CD4-positive, alpha-beta T cell treated with Interleukin-12 subunit alpha and Interleukin-12 subunit beta, for 1 hour (primary cell): Measurements from ENCODE around the gene PLD4.

Source experiments
- DNase-seq: peaks from one replicate; pipeline ENCODE4 v3.0.0-alpha.2; 2020

The PLD4 gene

DNA sequence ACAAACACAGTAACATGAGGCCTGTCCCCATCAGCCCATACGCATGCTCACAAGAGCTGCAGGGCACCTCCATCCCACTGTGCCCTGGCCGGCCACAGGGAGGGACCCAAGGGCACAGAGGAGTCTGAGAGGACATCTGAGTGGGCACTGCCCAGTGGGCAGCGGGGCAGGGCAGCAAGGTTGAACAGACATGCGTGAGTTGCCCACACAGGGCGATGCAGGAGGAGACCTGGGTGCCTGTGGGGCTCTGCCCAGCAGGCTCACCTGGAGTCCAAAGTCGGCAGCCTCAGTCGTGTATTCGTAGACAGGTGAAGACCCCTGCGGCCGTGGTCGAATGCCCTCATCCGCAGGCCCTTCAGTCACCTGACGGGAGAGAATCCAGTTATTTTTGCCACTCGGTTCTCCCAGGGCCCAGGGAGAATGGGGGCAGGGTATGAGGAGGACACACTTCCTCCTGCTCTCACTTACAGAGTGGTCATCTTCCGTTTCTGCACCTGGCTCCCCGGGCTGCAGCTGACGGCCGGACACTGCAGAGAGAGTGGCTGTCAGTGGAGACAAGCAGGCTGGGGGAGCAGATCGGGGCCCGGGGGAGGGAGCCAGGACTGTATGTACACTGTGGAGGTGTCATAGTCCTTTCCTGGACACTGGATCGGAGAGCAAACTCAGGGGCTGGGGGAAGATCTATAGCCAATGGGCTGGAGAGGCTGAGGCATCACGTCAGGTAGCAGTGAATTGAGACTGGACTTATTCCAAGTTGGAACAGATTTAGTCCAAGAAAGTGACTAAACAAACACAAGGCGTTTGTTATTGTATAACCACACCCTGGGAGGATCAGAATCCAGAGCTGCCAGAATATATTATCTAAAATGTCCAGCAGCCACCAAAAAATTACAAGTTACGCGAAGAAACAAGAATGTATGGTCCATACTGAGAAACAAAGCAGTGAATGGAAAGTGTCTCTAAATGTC, 32.8 kb downstream of the PLD4 start:
- no peak for DNase-seq

DNA sequence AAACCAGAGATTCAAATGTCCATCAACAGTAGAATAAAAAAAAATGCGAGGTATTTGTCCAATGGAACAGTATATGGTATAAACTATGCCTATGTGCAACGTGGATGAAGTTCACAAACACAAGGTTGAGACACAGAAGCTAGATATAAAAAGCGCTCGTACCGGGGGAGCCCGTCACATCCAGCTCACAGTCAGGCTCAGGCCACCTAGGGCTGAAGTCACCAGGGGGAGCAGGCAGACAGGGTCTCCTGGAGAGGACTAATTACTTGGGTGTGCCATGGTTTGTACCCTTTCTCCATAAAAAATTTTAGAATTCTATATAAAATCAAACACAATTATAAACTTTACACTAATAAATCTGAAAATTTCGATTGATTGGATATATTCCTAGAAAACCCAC, 39.9 kb downstream of the PLD4 start:
- DNase-seq, result no peak

DNA sequence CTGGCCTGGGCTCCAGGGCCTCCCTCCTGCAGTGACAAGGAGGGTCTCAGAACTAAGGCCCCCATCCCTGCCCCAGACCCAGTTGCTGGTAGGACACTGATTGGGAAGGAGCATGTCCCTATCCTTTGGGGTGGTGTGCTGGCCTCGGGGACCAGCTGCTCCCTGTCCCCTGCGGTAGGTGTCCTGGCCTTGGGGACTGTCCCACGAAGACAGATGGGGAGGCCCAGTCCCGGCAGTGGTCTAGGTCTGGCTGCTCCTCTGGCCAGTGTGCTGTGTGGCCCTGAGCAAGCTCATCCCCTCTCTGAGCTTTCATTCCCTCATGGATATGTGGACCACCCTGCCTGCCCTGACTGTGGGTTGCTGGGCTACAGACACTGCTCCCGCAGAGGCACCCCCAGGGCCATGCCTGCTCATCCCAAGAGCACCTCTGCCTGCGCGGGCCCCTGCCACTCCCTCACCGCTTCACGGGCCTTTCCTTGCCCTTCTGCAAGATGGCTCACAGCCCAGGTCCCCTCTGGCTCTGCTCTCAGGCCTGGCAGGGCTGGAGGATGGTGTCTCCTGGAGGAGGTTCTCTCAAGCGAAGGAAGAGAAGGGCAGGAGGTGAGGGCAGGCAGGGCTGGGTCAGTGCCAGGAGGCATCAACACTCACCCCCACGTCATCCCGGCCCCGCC, 41.0 kb downstream of the PLD4 start:
- no peak for DNase-seq

- no peak for DNase-seq
These were observed 41.7 kb downstream of the PLD4 start for GRCh38 chr14:104966261-104966865.

DNA sequence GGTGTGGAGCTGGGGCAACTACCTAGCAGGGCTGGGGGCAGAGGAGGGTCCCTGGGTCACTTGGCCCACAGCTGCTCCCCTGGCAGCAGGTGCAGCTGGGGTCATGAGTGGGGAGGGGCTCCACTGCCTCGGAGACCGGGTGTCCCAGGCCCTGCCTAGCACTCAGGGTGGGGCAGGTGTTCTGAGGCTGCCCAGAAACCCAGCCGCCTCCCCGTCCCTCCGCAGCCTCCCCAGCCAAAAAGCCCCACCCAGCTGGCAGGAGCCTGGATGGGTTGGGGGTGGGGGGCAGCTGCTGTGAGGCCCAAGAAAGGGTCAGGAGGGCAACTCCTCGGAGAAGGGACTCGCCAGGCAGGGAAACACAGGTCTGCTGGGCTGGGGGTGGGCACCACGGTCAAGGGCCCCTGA, 42.3 kb downstream of the PLD4 start:
- no peak for DNase-seq

DNA sequence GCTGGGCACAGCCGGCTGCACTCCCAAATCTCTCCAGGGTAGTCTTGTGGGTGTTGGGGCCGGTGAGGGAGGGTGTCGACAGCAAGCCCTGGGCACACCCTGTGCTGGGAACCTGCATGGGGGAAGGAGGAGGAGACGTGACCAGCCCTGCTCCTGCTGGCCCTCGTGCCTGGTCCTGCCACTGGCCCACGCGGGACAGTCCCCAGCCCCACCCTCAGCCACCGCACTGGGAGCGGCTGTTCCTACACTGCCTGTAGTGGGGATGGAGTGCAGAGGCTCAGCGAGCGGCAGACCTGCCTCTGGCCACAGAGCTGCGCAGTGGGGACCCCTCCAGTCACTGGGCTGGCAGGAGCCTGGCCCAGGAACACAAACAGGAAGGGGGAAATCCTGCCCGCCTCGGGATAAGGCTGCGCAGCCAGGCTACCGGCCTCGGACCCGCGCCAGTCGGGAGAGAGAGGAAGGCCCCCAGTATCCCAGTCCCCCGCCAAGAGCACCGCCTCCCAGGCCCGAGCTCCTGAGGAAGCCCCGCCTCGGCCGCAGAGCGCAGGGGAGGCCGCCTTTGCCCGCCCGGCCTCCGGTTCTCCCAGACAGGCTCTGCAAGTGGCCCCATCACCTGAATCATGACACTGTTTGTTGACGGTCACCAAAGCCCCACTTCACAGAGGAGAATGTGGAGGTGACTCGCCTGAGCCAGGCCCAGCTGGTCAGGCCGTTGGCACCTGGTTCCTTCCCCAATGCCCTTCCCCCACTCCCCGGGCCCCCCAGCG, 42.9 kb downstream of the PLD4 start:
- DNase-seq, result no peak

- no peak for DNase-seq
These were observed 43.5 kb downstream of the PLD4 start for GRCh38 chr14:104968153-104968527.

DNA sequence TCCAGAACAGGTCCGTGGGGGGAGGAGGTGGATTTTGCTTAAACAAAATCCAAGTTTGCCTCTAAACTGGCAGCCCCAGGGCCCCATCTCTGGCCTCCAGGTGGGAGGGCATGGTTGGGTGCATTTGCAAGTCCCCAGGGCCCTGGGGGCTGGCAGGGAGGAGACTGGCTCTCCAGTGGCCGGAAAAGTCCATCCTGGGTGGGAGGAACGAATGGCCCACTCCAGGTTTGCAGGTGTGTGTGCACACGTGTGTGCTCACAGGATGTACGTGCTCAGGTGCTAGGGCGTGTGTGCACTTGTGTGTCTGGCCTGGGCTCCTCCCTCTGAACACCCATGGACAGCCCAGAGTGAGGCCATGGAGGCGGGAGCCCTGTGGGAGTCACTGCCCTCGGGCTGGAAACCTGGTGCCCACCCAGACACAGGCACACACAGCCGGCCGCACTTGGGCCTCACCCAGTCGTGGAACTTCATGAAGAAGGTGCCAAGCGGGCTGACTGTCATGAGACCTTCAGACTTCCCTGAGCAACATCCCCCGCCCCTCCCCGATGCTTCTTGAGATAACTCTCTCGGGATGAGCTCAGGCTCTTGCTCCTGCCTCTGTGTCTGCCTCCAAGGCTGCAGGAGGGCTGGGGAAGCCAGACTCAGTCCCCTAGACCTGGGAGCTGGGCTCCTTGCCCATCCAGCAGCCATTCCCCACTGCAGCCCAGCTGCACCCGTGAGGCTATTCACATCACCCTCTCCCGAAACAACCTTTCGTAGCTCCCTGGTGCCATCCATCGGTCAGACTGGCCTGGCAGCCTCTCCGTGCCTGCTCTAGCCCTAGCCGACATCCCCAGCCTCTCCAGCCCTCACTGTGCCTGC, 44.1 kb downstream of the PLD4 start:
- no peak for DNase-seq

DNA sequence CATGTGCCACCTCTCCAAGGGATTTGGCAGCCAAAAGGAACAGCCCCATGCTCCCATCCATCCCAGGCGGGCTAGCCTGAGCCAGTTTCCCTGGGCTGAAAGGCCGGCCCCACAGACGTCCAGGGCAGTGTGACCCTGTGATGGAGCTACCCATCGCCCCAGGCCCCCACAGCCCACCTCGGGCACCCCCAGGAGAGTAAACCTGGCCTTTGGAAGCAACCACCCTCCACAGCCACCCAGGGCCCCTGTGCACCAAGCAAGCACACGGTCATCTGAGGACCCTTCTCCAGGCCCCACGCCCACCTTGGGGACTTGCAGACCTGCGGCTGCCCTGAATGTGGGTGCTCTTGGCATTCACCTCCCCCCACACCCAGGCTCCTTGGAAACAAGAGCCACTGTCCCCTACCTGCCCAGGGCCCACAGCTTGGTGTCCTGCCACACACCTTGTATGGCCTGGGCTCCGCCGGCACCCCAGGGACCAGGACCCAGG, 45.1 kb downstream of the PLD4 start:
- DNase-seq, result no peak

DNA sequence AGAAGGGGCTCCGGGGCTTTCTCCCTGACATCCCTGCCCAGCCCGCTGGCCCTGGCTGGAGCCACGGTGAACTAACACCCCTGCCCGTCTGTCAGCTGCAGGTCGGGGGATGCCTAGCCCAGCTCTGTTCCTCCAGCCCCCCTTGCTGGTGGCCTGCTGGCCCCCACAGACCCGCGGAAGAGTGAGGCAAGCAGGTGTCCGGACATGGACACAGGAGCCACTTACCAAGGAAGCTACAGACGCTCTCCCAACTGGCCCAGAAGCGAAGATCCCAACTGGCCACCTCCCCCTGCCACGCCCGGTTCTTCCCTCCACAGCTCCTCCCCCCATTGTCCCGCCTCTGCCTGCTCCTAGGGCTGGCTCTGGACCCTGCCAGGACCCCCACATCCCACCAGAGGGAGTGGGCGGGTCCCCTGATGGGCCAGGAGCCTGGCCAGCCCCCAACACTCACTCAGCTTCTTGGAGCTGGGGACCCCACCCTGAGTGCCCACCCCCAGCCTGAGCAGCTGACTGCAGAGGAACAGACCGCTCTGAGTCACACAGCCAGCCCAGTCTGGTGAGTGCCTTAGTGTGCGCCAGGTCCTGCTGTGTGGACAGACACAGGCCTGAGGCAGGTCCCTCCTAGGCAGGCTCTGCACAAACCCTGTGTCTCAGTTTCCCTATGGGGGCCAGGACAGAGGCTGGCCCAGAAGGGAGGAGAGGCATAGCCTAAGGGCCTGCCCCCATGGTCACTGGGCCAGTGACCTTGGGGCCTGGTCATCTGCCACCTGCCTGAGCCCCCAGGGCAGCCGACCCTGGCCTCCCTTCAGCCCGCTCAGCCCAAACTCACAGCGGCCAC, 45.8 kb downstream of the PLD4 start:
- DNase-seq, result no peak

- DNase-seq, result no peak
These were observed 47.0 kb downstream of the PLD4 start for GRCh38 chr14:104971447-104972240.

DNA sequence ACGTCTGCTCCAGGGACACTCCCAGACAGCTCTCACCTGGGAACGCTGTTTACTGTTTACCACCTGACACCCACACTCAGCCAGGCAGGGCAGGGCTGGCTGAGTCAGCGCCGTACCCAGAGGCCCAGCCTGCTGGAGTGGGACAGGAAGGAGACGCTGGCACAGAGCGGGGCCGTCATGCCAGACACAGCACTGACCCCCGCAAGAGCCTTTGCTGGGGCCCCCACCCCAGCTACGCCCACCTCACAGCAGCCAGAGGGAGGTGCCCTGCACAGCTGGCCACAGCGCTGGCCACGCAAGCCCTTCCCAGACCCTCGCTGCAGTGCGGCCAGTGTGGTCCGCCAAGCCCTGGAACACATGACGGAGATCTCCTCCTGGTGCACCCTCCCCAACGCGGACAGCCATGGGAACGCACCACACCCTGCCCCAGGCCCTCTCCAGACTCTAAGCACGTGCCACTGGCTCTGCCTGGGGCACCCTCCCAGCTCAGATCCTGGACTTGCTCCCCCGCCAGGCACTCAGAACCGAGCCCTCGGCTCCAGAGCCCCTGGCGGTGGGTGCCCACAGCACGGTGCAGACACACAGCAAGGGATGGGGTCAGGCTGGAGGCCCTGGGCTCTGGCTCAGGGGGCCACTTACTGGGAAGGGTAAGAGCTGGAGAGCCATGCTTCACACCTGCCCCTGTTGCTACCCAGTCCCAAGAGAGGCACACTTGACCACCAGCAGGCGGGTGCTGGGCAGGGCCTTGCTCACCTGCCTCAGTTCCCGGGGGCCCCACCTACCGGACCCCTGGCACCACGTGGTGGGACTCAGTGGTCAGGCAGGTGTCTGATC, 47.8 kb downstream of the PLD4 start:
- no peak for DNase-seq

DNA sequence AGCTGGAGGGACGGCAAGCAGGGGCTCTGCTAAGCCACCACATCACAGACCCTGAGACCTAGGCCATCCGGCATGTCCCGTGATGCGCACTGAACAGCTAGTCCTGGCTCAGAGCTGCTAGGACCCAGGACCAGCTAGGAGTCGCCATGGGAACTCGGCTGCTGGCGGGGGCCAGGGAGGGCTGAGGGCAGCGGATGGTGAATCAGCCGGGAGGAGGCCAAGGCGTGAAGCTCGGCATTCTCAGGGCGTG, 48.4 kb downstream of the PLD4 start:
- no peak for DNase-seq

DNA sequence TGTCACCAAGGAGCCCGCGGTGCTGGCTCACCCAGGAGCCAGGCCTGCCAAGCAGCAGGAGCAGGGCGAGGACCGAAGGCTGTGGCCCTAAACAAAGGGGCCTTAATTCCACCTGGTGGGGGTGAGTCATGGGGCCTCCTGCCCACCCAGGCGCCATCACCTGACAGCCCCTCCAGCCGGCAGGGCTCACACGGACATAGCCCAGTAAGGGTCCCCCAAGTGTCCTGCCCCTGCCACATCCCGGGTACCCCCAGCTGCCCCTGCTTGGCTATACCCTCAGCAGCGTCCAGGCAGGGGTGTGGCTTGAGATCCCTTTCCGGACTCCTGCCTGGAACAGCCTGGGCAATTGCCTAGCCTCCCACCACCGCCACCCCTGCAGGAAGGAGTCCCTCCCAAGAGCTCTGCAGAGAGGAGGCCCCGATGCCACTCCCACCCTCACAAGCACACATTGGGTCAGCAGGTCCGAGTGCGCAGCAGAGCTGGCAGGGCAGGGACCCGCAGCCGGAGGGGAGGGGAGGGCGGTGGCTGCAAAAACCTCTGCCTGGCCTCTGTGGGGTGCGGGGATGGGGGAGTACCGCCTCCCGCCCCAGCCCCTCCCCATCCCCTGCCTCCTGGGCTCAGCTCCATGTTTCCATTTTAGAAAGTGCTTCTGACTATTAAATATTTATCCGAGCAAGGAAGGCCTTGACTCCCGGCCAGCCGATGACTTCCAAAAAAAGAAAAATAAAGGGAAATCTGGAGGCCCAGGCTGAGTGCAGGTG, 48.9 kb downstream of the PLD4 start:
- DNase-seq, result no peak

- DNase-seq, result no peak
These were observed 49.5 kb downstream of the PLD4 start for GRCh38 chr14:104974146-104974541.

GRCh38 chr14:104974665-104975390, 50.1 kb downstream of the PLD4 start:
- no peak for DNase-seq

DNA sequence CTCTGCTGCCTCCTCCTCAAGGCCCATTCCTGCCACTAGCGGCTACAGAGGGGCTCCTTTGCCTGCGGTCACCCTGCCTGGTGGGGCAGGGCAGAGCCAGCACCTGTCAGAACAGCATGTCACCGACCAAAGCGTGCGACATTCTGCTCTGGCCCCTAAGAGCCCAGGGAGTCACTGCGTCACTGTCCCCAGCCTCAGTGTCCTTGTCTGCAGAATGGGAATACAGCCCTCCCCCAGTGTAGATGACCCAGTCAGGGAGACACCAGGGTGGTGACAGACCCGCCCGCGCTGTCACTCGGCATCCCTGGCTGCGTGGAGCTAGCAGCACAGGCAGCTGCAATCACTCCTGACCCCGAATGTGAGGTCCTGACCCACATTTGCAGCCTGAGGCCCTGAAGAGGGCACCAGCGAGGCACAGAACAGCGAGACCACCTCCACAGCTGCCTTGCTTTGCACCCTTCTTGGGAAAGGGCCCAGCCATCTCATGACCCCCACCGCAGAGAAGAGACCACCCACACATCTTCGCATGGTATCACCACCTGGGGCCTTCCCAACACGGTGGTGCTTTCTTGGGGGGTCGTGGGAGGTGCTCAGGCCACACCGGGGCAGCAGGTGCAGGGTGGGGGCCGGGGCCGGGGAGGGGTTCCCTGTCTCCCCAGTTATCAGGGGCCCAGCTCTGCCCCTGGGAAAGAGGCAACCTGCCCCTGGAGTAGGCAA, 51.0 kb downstream of the PLD4 start:
- peak; percentile 27 for DNase-seq
